ENCODE data around the gene BTBD6. TPM values are rescaled to one million over a fixed set of nuclear protein-coding genes. Genes with fewer than 3 reads are reported as not detected.

The BTBD6 gene
- total and polyA plus RNA-seq, 9 of the 15 experiments (the other 6 are each of a cell fraction or from before 2014, with no cell fraction given), result not detected

GRCh38 chr14:105208738-105209075, 39.6 kb upstream of the BTBD6 start:
- Histone ChIP-seq H3K27me3 (ENCODE audit: control insufficient read depth in 2 of 2, insufficient read depth in 2 of 2, low read length in 2 of 2) (no peaks in the 10 kb centered on the region), H4K20me1 (replicated peaks; ENCODE audit: control insufficient read depth, insufficient read depth, low read length) (peaks cover 7% of the 10 kb centered on the region; the same call in 1 of the 2 replicates), H3K4me1 (replicated peaks in 1 of 2; ENCODE audit: control insufficient read depth in 2 of 2, insufficient read depth in 2 of 2, low read length in 2 of 2) (peaks cover 0 to 47% of the 10 kb centered on the region in 2 experiments; a peak in 2 of 5 replicates), H3K36me3 (ENCODE audit: control insufficient read depth, insufficient read depth, low read length) (peaks cover 5% of the 10 kb centered on the region; the same call in 1 of the 3 replicates), H2AFZ (ENCODE audit: low read depth, low read length) (no peak overlapping the region), H3K9ac (ENCODE audit: insufficient read depth in 1 of 2, low read depth in 2 of 2, low read length in 2 of 2) (no peak overlapping the region; a peak in 1 of 4 replicates), H3K4me2 (ENCODE audit: insufficient read depth, low read length) (no peak overlapping the region), H3K79me2 (ENCODE audit: control insufficient read depth, insufficient read depth, low read length) (no peaks in the 10 kb centered on the region), H3K9me1 (ENCODE audit: control insufficient read depth, insufficient read depth, low read length) (no peaks in the 10 kb centered on the region), H3K27ac (ENCODE audit: extremely low read depth, low read depth, low read length) (no peak overlapping the region), H3K9me3 (replicated peaks; ENCODE audit: control insufficient read depth, insufficient read depth, low read depth, low read length) (no peaks in the 10 kb centered on the region), H3K4me3 (no peak overlapping the region)
- in situ Hi-C loops (cut with MboI), result no loop called here
- no TSS peak for BruUV-seq (replicated peaks)
- POLR2A ChIA-PET, result no interaction called here
- no peak for FAIRE-seq
- no peak for ATAC-seq
- intact Hi-C loops (cut with micrococcal nuclease), result no loop called here
- TF ChIP-seq PRDM10 (IDR thresholded peaks at IDR 0.05; ENCODE audit: partially characterized antibody) (no peak), SAFB (IDR thresholded peaks at IDR 0.05; ENCODE audit: borderline replicate concordance, low read depth, low read length) (no peak), PTBP1 (IDR thresholded peaks at IDR 0.05; ENCODE audit: low read depth, low read length) (no peak), POLR2G (IDR thresholded peaks at IDR 0.05; ENCODE audit: low read depth, low read length) (peak; percentile 19), DEAF1 (CRISPR knock-in tag; IDR thresholded peaks at IDR 0.05) (no peak), ZNF76 (CRISPR knock-in tag; IDR thresholded peaks at IDR 0.05; ENCODE audit: borderline replicate concordance) (no peak)
- 80% methylated on average over 1 of the region's 12 CpGs for WGBS (ENCODE audit: insufficient coverage, low coverage, missing lambda C conversion rate)
- CTCF ChIA-PET (ENCODE audit: low intra/inter-chr PET ratio), result no interaction called here
- no peak for DNase-seq (ENCODE audit: extremely low read depth in 1 of 4, low spot score in 3 of 4)
